B cell (primary cell): Measurements from ENCODE around the gene PEAK1.

ENCODE experiments used
- EZH2 ChIP-seq: IDR thresholded peaks from 2 replicates; pipeline ENCODE4 v1.6.1; 2012; ENCODE audit warnings: borderline replicate concordance, low read depth, mild to moderate bottlenecking, moderate library complexity, low read length; ENCODE audit not compliant: insufficient read depth, poor library complexity, severe bottlenecking
- TF ChIP-seq, protein P1 (sequence below): fragments of 200-600 bp; IDR thresholded peaks from one replicate; pipeline ENCODE4 v1.8.0; 2022; ENCODE audit warnings: antibody characterized with exemption, mild to moderate bottlenecking

DNA sequence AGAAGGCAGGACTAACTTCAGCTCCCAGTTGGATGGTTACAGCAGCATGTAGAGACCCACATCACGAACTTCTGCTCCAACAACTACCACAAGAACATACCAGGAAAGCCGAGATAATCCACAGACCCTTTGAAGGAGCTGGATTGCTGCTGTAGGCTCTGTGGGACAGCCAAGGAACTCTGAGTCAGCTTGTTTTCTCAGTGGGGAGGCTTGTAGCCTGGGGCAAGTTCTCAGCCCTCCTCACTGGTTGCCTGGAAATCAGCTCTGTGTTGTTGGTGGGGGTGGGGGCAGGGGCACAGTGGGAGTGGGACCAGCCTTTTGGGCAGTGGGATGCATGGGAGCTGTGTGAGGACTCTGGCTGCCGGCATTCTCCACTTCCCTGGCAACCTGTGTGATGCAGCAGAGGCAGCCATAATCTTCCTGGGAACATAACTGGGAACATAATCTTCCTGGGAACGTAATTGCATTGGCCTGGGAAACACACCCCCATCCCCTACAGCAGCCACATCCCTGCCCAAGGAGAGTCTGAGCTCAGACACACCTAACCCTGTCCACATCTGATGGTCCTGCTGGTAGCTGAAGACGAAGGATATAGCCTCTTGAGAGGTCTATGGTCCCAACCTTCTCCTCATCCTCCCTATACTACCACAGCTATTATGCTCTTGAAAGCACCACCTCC is 153.1 kb downstream of the PEAK1 start:
- TF ChIP-seq, protein P1, sequence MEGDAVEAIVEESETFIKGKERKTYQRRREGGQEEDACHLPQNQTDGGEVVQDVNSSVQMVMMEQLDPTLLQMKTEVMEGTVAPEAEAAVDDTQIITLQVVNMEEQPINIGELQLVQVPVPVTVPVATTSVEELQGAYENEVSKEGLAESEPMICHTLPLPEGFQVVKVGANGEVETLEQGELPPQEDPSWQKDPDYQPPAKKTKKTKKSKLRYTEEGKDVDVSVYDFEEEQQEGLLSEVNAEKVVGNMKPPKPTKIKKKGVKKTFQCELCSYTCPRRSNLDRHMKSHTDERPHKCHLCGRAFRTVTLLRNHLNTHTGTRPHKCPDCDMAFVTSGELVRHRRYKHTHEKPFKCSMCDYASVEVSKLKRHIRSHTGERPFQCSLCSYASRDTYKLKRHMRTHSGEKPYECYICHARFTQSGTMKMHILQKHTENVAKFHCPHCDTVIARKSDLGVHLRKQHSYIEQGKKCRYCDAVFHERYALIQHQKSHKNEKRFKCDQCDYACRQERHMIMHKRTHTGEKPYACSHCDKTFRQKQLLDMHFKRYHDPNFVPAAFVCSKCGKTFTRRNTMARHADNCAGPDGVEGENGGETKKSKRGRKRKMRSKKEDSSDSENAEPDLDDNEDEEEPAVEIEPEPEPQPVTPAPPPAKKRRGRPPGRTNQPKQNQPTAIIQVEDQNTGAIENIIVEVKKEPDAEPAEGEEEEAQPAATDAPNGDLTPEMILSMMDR = no peak
- no peak for TF ChIP-seq EZH2
